ENCODE measurements around the gene ABCA3.

ABCA3 gene

DNA sequence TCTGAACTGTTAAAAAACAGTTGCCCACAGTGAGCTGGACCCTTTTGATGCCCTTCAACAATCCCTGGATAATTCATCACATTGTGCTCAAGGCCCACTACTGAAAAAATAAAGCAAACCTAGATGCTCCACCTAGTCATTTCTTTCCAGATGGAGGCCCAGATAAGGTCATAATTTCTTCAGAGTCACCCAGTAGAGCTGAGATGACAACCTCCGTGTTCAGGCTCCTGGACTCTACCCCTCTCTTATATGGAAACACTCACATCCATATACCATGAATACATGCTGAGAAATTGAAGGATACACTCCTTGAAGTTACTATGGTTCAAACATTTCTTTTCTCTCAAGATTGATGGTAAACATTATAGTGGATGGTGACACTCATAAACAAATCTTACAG lies 2.7 kb upstream of the ABCA3 start:
- DNase-seq = no peak

DNA sequence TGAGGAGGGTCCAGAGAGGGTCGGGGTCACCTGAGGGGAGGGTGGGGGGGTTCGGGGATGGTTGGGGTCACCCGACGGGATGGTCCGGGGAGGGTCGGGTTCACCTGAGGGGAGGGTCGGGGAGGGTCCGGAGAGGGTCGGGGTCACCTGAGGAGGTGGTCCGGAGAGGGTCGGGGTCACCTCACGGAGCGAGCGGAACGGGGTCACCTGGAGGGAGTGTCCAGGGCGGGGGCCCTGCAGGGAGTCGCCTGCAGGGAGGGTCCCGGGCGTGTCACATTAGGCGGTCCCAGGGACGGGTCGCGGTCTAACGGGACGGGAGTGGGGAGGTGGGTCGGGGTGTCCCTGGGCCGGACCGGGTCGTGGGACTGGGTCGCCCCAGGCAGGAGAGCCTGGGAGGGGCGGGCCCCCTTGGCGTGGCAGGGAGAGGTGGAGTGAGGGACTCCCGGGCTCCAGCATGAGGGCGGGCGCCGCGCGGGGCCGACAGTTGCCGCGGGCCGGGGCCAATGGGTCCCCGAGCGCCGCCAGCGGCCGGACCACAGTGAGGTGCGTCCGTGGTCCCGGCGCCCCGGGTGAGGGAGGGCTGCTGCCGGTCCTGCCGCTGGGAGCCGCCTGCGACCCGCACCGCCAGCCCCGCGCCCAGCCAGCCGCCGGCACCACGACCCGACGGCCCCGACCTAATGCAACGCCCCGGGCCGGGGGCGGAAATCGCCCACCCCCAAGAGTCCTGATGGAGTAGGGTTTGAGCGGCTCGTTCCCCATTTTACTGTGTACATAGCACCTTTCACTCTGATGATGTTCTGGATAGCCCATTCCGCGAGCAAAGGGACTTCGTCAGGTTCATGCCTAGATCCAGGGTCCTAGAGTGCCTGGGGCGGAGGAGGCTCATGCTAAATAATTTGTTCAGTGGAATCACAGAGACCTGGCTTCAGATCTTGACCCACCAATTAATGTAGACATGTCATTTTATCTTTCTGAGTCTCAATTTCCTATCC lies 1.2 kb upstream of the ABCA3 start:
- no peak for DNase-seq

DNA sequence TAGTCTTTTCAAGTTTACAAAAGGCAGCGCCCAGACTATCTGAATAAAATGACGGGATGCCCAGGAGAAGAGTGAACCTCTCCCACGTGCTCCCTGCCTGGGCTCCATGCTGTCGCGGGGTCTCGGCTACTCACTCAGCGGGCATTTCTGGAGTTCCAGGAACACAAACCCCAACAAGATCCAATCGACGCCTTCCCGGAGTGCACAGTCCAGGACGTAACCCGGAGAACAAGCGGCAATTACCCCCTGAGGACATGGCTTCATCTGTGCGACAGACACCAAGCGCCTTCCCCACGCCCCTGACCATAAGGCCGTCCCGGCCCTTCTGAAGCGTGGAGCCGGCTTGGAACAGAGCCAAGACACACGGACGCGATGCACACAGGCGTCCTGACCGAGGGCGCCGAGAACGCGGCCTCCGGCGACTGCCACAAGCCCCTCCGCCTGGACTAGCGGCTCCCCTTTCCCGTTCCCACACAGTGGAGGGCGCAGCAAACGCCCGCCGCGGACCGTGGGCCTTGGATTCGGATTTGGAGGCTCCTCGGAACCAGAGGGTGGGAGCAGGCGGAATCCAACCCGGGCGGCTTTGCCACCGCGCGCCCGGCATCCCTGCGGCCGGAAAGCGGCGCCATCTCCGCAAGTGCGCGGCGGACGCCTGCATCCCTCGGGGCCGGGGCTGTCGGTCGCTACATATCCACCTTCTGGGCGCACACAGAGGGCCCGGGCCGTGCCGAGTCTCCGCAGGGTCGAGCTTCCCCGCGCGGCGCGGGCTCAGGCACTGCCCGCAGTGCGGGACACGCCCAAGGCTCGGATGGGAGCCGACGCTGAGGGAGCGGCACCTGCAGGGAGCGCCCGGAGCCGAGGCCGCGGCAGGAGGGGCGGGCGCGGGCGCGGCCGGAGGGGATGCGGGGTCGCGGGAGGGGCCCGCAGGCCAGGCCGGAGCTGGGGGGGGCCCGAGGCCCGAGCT lies 725 bp downstream of the ABCA3 start:
- DNase-seq = peak in 1 of 2 experiments; percentile 4

- no peak for DNase-seq
Measured at GRCh38 chr16:2337431-2338296, 2.9 kb downstream of the ABCA3 start.

DNA sequence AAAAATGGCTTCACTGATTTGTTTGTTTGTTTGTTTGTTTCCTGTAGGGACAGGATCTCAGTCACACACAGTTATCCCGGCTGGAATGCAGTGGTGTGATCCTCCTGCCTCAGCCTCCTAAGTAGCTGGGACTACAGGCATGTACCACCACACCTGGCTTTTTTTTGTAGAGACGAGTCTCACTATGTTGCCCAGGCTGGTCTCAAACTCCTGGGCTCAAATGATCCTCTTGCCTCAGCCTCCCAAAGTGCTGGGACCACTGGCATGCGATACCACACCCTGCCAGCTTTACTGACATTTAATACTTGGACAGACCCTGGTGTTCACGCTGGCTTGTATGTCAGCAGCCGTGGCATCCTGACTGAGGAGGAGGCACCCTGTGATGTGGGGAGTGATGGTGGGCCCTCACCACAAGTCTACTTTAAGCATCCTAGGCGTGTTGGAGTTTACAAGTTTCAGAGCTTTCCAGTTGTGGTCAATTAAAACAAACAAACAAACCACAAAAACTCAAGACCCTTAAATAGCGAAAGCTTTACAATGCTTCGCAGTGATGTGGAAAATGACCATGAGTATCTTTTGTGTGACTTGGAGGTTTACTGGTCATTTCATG lies 5.1 kb downstream of the ABCA3 start:
- no peak for DNase-seq

GRCh38 chr16:2333772-2334379 lies 6.7 kb downstream of the ABCA3 start:
- no peak for DNase-seq

DNA sequence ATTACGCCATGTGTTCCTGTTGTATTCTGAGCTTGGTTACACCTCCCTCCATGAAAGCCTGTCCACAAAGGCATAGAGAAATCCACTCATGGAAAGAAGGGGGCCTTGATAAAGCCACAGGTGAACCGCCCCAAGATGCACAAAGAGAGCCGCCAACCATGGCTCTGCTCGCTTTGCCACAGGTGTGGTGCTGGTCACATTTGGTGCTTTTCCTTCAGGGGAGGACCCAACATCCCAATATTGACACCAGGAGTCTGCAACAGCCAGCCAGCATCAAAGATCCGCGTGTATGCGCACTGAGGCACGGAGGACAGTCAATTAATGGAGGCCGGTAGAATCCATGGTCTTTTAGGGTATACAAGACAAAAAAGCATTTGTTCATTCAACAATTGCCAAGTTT lies 7.3 kb downstream of the ABCA3 start:
- no peak for DNase-seq

DNA sequence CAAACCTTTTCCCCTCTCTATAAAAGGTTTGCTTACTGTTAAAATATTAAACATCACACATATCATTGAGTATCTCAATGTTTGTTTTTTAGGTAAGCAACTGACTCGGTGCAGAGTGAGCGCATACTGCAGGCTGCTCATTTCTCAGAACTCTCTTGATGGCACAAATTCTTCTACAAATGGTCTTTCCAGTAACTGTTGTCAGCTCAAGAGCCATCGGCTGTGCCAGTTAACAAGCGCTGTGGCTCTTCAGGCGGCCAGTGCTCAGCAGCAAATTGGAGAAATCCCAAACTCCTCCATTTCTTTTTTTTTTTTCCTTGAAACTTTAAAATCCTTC lies 8.6 kb downstream of the ABCA3 start:
- no peak for DNase-seq

- no peak for DNase-seq
Measured at GRCh38 chr16:2331199-2331930, 9.2 kb downstream of the ABCA3 start.

DNA sequence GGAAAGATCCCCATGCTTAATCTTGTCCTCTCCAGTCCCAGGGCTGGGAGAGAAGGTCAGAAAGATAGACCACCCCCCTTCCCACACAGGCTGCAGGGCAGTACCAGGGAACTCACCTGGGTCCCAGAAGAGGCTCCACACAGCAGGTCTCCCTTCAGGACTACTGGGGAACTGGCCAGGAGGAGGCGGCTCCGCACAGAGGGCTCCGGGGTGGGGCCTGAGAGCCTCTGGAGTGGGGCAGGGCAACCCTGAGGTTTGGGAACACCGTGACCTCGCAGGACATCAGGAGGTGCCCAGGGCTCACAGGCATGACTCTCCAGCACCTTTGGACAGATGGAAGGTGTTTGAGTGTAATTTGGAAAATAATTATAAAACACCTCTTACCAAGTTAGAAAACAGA lies 11.0 kb downstream of the ABCA3 start:
- DNase-seq = no peak

DNA sequence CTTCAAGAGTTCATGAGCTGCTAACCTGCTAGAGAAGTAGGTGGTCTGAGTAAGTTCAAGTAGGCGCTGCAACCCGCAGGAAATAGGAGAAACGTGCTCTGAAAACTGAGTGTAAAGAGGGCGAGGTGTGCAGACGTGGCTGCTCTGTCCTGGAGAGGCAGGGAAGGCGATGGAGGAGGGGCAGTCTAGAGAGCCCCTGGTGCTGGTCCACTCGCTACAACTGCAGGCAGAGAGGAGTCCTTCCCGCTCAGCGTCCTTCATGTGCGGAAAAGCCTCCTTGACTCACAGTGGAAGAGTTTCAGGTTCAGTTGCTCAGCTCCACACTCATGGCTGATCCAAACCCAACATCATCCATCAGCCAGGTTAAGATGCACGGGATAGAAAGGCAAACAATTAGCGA lies 12.1 kb downstream of the ABCA3 start:
- DNase-seq = no peak

DNA sequence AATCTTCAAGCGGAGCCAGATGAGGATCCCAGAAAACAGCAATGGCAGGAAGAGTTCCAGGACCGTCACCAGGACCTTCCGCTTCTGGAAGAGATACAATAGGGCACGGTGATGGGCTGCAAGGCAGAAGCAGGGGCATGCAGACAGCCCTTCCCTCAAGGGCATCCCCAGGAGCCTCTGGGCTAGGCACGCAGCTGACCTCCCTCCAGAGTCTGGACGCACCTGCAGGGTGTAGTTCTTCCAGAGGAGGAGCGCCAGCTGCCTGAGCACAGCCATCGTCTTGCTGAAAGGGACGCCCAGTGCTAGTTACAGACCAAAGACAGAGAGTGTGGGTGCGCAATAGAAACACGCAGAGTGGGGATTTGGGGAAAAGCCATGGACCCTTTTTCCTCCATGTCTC lies 14.3 kb downstream of the ABCA3 start:
- DNase-seq = no peak

GRCh38 chr16:2325791-2326190 lies 14.7 kb downstream of the ABCA3 start:
- DNase-seq = no peak

DNA sequence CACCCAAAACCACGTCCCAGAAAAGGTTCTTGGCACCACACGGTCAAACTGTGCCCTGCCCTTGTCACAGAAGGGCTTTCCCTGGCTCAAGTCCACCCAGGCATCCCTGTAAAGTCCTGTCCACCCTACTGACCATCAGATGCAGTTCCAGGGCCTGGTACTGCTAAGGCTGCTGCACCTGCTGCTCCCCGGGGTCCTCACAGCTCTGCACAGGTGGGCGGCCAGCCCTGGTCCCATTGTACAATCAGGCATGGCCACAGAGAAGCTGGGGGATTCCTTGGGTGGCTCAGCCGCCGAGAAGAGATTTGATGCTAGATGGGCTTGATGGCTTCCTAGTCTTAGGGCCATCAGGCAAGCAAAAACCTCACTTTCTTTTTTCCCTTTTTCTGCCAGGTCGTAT lies 15.3 kb downstream of the ABCA3 start:
- DNase-seq = no peak

DNA sequence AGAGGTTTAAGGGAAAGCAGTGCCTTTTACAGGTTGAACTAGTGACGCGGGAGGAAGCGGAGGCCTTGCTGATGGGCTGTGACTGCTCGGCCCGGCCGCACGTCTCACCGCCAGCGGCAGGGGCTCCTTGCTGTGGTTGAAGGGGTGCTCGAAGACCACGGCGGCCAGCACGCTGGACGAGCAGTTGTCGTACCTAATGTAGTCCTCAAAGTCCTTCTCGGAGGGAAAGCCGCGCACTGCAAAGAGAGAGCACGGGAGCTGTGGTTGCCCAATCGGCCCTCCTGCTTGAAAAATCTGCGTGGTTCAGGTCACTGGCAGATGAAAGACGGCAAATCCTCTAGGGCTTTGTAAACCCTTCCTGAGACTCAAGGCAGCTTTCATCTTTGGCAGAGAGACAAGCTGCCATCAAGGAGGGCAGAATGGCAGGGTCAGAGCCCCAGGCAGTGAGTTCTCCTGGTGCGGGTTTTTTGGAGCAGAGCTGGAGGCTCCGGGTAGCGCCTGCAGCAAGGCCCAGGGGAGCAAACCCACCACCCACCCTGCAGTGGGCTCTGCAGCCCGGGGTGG lies 16.1 kb downstream of the ABCA3 start:
- no peak for DNase-seq

DNA sequence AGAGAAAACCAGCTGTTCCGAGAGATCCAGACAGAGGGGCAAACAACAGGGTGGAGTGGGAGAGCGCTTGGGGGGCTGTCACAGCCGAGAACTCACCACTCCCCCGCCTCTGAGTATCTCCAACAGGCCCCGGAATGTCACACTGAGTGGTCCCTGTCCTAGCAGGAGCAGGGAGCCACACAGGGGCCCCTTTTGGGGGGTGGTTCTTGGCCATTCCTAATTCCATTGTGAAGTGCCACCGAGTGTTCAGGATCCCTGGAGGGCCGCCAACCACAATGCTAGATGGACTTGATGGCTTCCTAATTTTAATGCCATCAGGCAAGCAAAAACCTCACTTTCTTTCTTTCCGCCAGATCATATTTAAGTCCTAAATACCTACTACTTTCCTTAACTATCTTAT lies 16.8 kb downstream of the ABCA3 start:
- DNase-seq = no peak

DNA sequence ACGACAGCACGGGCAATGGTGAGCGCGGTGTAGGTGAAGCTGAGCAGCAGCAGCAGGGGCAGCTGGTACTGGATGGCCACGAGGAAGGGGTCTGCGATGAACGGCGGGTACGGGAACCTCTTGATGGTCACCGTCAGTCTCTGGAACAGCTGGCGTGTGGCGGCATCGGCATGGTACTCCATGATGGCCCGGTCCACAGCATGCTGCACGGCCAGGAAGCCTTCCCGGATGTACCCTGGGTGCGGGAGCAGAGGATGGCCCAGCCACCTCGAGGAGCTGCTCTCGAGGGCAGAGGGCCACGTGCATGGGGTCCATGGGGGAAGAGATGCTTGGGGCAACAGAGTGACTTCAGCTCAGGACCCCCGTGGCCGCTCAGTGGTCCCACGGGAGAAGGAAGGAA lies 20.9 kb downstream of the ABCA3 start:
- no peak for DNase-seq

DNA sequence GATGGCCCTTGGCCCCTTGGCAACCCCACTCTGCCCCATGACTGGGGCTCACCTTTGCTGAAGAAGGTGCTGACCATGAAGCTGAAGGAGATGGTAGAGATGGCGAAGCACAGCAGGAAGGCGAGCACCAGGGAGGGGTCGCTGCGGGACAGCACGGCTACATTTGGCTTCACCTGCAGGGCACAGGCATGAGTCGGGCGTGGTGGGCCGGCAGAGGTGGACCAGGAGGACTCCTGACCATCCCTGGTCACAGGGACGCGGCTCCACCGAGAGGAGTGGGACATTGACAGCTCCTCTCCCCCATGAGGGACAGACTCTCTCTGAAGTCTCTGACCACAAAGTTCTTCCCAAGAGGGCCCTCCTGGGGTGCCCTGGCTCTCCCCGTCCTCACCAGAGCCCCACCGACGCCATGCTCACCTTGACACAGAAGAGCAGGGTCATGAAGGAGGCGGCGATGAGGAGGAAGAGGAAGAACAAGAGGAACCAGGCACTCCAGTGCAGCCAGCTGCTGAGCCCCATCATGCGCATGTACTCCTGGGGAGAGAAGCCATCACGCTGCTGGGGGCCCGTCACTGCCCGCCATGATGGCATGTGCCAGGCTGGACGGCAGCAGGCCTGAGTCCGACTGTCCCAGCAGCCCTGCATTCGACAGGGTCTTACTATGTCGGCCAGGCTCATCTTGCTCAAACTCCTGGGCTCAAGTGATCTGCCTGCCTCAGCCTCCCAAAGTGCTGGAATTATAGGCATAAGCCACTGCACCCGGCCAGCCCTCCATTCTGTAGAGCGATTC lies 23.1 kb downstream of the ABCA3 start:
- DNase-seq = no peak

GRCh38 chr16:2308089-2308962 lies 32.2 kb downstream of the ABCA3 start:
- DNase-seq = no peak
